IPS-15b (cell line): ENCODE results near the gene KDM5C.

Experiments used
- H3K27me3 ChIP-seq: one replicate; pipeline ENCODE4 v1.6.1; 2013; ENCODE audit warnings: low read length; ENCODE audit not compliant: control insufficient read depth, insufficient read depth
- H3K36me3 ChIP-seq: one replicate; pipeline ENCODE4 v1.6.1; 2013; ENCODE audit warnings: low read length; ENCODE audit not compliant: control insufficient read depth, insufficient read depth
- H3K4me1 ChIP-seq: one replicate; pipeline ENCODE4 v1.6.1; 2013; ENCODE audit warnings: mild to moderate bottlenecking, low read length; ENCODE audit not compliant: control insufficient read depth, insufficient read depth
- H3K4me3 ChIP-seq: one replicate; pipeline ENCODE4 v1.5.1; 2013; ENCODE audit warnings: low read depth, low read length
- H3K9ac ChIP-seq: one replicate; pipeline ENCODE4 v1.6.1; 2013; ENCODE audit warnings: low read depth, mild to moderate bottlenecking, low read length
- H3K9me3 ChIP-seq: one replicate; pipeline ENCODE4 v1.6.1; 2013; ENCODE audit warnings: mild to moderate bottlenecking, low read length; ENCODE audit not compliant: control insufficient read depth, insufficient read depth

KDM5C gene

GRCh38 chrX:53223955-53224859, 800 bp downstream of the KDM5C start:
- no peaks in the 10 kb centered on the region for H3K9me3 ChIP-seq
- no peaks in the 10 kb centered on the region for H3K27me3 ChIP-seq
- peak overlapping the region; percentile 96 for H3K4me3 ChIP-seq
- peak overlapping the region; percentile 99 for H3K9ac ChIP-seq
- peaks cover 14% of the 10 kb centered on the region for H3K36me3 ChIP-seq
- H3K4me1 ChIP-seq, result peaks cover 3% of the 10 kb centered on the region

- peaks cover 20% of the 10 kb centered on the region for H3K36me3 ChIP-seq
- H3K9me3 ChIP-seq, result no peaks in the 10 kb centered on the region
- H3K4me3 ChIP-seq, result peak overlapping the region; percentile 96
- peaks cover 3% of the 10 kb centered on the region for H3K4me1 ChIP-seq
- peak overlapping the region; percentile 26 for H3K9ac ChIP-seq
- H3K27me3 ChIP-seq, result no peaks in the 10 kb centered on the region
Observed at GRCh38 chrX:53223068-53223693, 1.8 kb downstream of the KDM5C start.

- no peak overlapping the region for H3K4me3 ChIP-seq
- no peak overlapping the region for H3K9ac ChIP-seq
- H3K4me1 ChIP-seq, result no peaks in the 10 kb centered on the region
- no peaks in the 10 kb centered on the region for H3K9me3 ChIP-seq
- peaks cover 56% of the 10 kb centered on the region for H3K36me3 ChIP-seq
- H3K27me3 ChIP-seq, result no peaks in the 10 kb centered on the region
Observed at GRCh38 chrX:53211391-53211978, 13.5 kb downstream of the KDM5C start.

DNA sequence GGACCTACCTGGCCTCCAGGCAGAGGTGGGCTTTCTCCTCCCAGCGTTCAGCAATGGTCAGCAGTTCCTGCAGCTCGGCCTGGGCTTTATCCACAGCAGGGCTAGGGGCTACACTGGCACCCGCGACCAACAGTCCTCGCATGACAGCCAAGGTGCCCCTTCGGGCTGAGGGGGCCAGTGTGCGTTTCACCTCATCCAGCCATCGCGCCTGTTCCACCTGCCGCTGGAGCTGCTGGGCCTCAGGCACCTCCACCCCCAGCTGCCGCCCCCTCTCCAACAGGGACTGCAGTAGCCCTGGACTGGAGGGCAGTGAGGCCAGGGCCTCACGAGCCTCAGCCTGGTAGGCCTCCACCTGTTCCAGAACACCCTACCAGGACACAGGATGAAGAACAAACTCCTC, 28.3 kb downstream of the KDM5C start:
- H3K36me3 ChIP-seq, result peaks cover 68% of the 10 kb centered on the region
- H3K4me3 ChIP-seq, result no peak overlapping the region
- no peaks in the 10 kb centered on the region for H3K4me1 ChIP-seq
- H3K9me3 ChIP-seq, result no peaks in the 10 kb centered on the region
- H3K27me3 ChIP-seq, result no peaks in the 10 kb centered on the region
- H3K9ac ChIP-seq, result no peak overlapping the region

GRCh38 chrX:53195401-53195800, 29.6 kb downstream of the KDM5C start:
- H3K27me3 ChIP-seq, result no peaks in the 10 kb centered on the region
- H3K36me3 ChIP-seq, result peaks cover 61% of the 10 kb centered on the region
- H3K4me3 ChIP-seq, result no peak overlapping the region
- no peaks in the 10 kb centered on the region for H3K9me3 ChIP-seq
- no peak overlapping the region for H3K9ac ChIP-seq
- no peaks in the 10 kb centered on the region for H3K4me1 ChIP-seq

DNA sequence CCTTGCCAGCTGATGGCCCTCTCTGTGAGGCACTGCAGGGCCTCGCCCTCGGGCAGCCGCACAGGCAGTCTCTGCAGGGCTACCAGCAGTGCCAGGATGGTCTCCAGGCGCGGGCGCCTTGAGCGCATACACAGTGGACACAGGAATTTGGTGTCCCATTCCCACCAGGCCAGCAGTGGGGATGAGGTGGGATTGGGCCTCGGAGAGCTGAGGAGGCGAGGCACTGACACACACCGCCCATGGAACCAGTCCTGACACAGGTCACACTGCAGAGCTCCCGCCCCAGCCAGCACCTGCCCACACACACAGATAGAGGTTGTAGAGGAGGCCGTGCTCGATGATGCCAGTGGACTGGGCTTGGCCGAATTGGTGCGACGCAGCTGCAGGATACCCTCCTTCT, 30.7 kb downstream of the KDM5C start:
- H3K4me1 ChIP-seq, result no peaks in the 10 kb centered on the region
- H3K36me3 ChIP-seq, result peaks cover 61% of the 10 kb centered on the region

DNA sequence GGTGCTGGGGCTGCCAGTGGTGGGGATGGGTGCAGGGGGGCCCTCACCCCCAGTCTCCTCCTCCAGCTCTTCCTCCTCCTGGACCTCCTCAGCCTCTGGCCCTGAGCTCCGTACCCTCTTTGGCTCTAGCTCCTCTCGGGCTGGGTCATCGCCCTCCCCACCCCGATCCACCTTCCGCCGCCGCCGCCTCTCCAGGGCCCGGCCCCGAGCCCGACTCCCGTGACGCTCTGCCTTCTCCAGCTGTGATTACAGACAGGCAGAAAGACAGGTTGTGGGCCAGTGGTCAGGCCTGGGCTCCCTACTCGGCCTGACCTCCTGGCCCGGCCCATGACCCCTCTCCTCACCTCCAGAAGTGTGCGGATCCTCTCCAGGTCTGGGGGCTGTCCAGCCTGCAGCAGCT, 31.9 kb downstream of the KDM5C start:
- H3K36me3 ChIP-seq, result peaks cover 52% of the 10 kb centered on the region

More for the DNA sequence above, 30.7 kb downstream of the KDM5C start:
- H3K4me3 ChIP-seq, result no peak overlapping the region
- no peaks in the 10 kb centered on the region for H3K27me3 ChIP-seq
- no peak overlapping the region for H3K9ac ChIP-seq
- H3K9me3 ChIP-seq, result no peaks in the 10 kb centered on the region

GRCh38 chrX:53190363-53190960, 34.5 kb downstream of the KDM5C start:
- peaks cover 2% of the 10 kb centered on the region for H3K4me1 ChIP-seq
- H3K27me3 ChIP-seq, result no peaks in the 10 kb centered on the region
- H3K36me3 ChIP-seq, result peaks cover 26% of the 10 kb centered on the region

More for the DNA sequence above, 31.9 kb downstream of the KDM5C start:
- Histone ChIP-seq H3K9me3 (no peaks in the 10 kb centered on the region), H3K9ac (no peak overlapping the region), H3K27me3 (no peaks in the 10 kb centered on the region), H3K4me1 (peaks cover 2% of the 10 kb centered on the region), H3K4me3 (no peak overlapping the region)

DNA sequence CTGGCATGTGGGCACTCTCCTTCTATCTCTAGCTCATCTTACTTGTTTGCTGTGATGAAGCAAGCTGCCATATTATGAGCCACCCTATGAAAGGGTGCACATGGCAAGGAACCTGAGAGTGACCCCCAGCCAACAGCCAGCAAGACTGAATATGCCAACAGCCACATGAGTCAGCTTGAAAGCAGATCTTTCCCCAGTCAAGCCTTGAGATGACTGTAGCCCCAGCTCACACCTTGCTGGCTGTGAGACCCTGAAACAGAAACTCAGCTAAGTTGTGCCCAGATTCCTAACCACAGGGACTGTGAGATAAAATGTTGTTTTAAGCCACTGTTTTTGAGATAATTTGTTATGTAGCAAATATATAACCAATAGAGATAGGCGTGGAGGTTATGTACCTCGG, 36.2 kb downstream of the KDM5C start:
- Histone ChIP-seq H3K9ac (peak overlapping the region; percentile 5), H3K9me3 (no peaks in the 10 kb centered on the region), H3K36me3 (peaks cover 9% of the 10 kb centered on the region), H3K4me1 (peaks cover 2% of the 10 kb centered on the region), H3K4me3 (no peak overlapping the region), H3K27me3 (no peaks in the 10 kb centered on the region)

More at GRCh38 chrX:53190363-53190960, 34.5 kb downstream of the KDM5C start:
- H3K9ac ChIP-seq, result no peak overlapping the region
- H3K9me3 ChIP-seq, result no peaks in the 10 kb centered on the region
- H3K4me3 ChIP-seq, result no peak overlapping the region

GRCh38 chrX:53186351-53186750, 38.7 kb downstream of the KDM5C start:
- Histone ChIP-seq H3K9me3 (no peaks in the 10 kb centered on the region), H3K27me3 (no peaks in the 10 kb centered on the region), H3K4me3 (no peak overlapping the region), H3K36me3 (no peaks in the 10 kb centered on the region), H3K9ac (no peak overlapping the region), H3K4me1 (peaks cover 2% of the 10 kb centered on the region)

DNA sequence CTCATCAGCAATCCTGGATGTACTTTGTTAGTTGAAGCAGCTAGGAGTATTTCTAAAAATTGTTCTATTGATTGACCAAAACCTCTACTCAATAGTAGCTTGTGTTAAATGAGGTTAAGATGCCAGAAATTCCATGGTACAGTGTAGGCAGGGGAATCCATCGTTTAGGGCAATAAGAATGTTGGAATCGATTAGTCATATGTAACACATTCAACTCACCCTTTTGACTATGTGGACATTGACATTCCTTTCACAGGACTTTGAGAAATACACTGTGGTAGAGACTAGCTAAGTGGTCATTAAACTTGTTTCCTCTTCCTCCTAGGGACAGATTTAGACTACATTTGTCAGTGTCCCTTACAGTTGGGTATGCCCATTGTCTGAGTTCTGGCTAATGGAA, 40.2 kb downstream of the KDM5C start:
- peaks cover 2% of the 10 kb centered on the region for H3K4me1 ChIP-seq
- H3K36me3 ChIP-seq, result no peaks in the 10 kb centered on the region
- no peaks in the 10 kb centered on the region for H3K27me3 ChIP-seq
- H3K4me3 ChIP-seq, result no peak overlapping the region
- no peaks in the 10 kb centered on the region for H3K9me3 ChIP-seq
- no peak overlapping the region for H3K9ac ChIP-seq
